GM21717 (cell line): ENCODE measurements around the gene ZNF534.
"Not testable (repeated sequence)": the region's sequence is repeated elsewhere in the genome, so short reads cannot be mapped to it uniquely, and the experiment has no call there.

ENCODE experiments used
- ATAC-seq: cut with Tn5 transposase; IDR thresholded peaks from one replicate; pipeline ENCODE4 v1.9.1; 2021; ENCODE audit warnings: mild to moderate bottlenecking, moderate library complexity; ENCODE audit not compliant: unreplicated experiment

ZNF534 gene

DNA sequence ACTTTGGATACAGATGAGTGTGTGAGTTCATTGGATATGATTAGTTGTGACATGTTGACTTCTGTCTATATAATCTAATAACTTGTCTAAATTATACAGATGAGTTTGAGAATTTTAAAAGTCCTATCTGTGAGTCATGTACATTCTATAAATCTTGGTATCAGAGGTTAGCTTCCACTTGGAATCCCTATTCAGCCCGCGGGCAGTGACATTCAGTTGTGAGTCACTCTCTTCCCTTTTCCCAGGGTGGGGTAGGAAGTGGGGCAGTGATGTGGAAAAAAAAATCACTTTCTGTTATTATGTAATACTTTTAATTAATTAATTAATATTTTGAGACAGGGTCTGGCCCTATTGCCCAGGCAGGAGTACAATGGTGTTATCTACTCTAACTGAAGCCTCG is 65.6 kb downstream of the ZNF534 start:
- no peak for ATAC-seq

DNA sequence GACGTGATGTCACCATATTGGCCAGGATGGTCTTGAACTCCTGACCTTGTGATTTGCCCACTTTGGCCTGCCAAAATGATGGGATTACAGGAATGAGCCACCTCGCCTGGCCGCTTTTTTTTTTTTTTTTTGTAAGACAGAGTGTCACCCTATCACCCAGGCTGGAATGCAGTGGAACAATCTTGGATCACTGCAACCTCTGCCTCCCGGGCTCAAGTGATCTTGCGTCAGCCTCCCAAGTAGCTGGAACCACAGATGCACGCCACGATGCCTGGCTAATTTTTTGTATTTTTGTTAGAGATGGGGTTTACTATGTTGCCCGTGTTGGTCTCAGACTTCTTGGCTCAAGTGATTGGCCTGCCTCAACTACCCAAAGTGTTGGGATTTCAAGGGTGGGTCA is 69.6 kb downstream of the ZNF534 start:
- no peak for ATAC-seq

GRCh38 chr19:52500474-52500873 is 71.5 kb downstream of the ZNF534 start:
- ATAC-seq = not testable (repeated sequence)

- ATAC-seq = not testable (repeated sequence)
These were observed 72.0 kb downstream of the ZNF534 start for GRCh38 chr19:52500991-52501390.
